Right lobe of liver (tissue), 4 donors: ENCODE measurements around the gene NUP188.

ENCODE experiments used
- CTCF ChIP-seq, 4 donors: fragments of 200-600 bp in 3 of 4; fragments of 450-650 bp in 1 of 4; IDR thresholded peaks; one replicate each; pipeline versions ENCODE4 v1.5.1 to v1.8.0; 2016 to 2022; ENCODE audit warnings: antibody characterized with exemption in 4 of 4, mild to moderate bottlenecking in 2 of 4
- POLR2A ChIP-seq: fragments of 450-650 bp; IDR thresholded peaks from one replicate; pipeline ENCODE4 v1.6.1; 2017; ENCODE audit warnings: antibody characterized with exemption, mild to moderate bottlenecking
- donor health status: DM: no; HTN: no; CAD: no.
- donor health status: DM: no; HTN: no; CAD: no.
- donor health status: DM: no; HTN: yes; CAD: no.

GRCh38 chr9:128929560-128929959 is 17.9 kb upstream of the NUP188 start:
- TF ChIP-seq POLR2A (no peak), CTCF (IDR thresholded peaks at IDR 0.05) (no peak)
